Sigmoid colon (tissue), 7 donors: ENCODE data around the gene SMOC2. TPM values are rescaled to one million over a fixed set of nuclear protein-coding genes. Genes with fewer than 3 reads are reported as not detected.

Experiments
- DNase-seq: peaks from one replicate; pipeline ENCODE4 v3.0.0-alpha.2; 2019
- H3K27ac ChIP-seq, 4 donors: fragments of 200-600 bp; sonication (generic); one replicate each; pipeline ENCODE4 v1.5.1; 2016 to 2019; ENCODE audit warnings: mild to moderate bottlenecking in 1 of 4
- H3K27me3 ChIP-seq, 3 donors: fragments of 200-600 bp; sonication (generic); one replicate each; pipeline ENCODE4 v1.5.1; 2019; ENCODE audit warnings: mild to moderate bottlenecking in 1 of 3
- H3K36me3 ChIP-seq, 4 donors: fragments of 200-600 bp; sonication (generic); one replicate each; pipeline ENCODE4 v1.5.1; 2016 to 2019
- H3K4me1 ChIP-seq, 4 donors: fragments of 200-600 bp; sonication (generic); one replicate each; pipeline ENCODE4 v1.5.1; 2017 to 2019
- H3K4me3 ChIP-seq, 4 donors: fragments of 200-600 bp; sonication (generic); one replicate each; pipeline ENCODE4 v1.5.1; 2017 to 2019; ENCODE audit warnings: mild to moderate bottlenecking in 2 of 4, moderate library complexity in 1 of 4
- H3K9me3 ChIP-seq, 4 donors: fragments of 200-600 bp in 3 of 4; sonication (generic) in 3 of 4; one replicate each; pipeline versions ENCODE4 v1.5.1 to v1.6.1; 2013 to 2019
- CTCF ChIP-seq, 4 experiments: fragments of 450-650 bp in 3 of 4; fragments of 200-600 bp in 1 of 4; IDR thresholded peaks; one replicate each; pipeline ENCODE4 v1.5.1; 2016 to 2019; ENCODE audit warnings: antibody characterized with exemption in 4 of 4, mild to moderate bottlenecking in 3 of 4, moderate library complexity in 2 of 4
- EP300 ChIP-seq, 4 donors: sonication (generic); formaldehyde crosslinking; IDR thresholded peaks; one replicate each; pipeline ENCODE4 v1.6.1; 2017; ENCODE audit warnings: antibody characterized with exemption in 4 of 4
- POLR2A ChIP-seq, 2 donors: fragments of 450-650 bp; IDR thresholded peaks; one replicate each; pipeline ENCODE4 v1.6.1; 2016; ENCODE audit warnings: antibody characterized with exemption in 2 of 2, mild to moderate bottlenecking in 2 of 2, moderate library complexity in 2 of 2
- POLR2AphosphoS5 ChIP-seq, 4 donors: sonication (generic); formaldehyde crosslinking; IDR thresholded peaks; one replicate each; pipeline ENCODE4 v1.6.1; 2017; ENCODE audit warnings: antibody characterized with exemption in 4 of 4
- WGBS, 2 donors: extraction: QIAGEN DNeasy Blood & Tissue Kit; methylation state at CpG; one replicate each; pipeline ENCODE4 v1.1.7; 2013; 5-methylcytosine and 5-hydroxymethylcytosine counted together
- intact Hi-C: fragments of 100-400 bp; cut with DNase I; formaldehyde crosslinking; loops from one replicate; pipeline ENCODE4 v1.15.1; 2023
- polyA plus RNA-seq, 3 donors: library from polyadenylated mRNA; stranded (reverse); fragments of 200-250 nt; gene quantifications; one replicate each; pipeline ENCODE4 v1.2.3, GENCODE V29; 2013
- total RNA-seq, 4 donors: library from RNA; depleted of rRNA; stranded (reverse); fragments of >200 nt; gene quantifications; one replicate each; pipeline ENCODE4 v1.1.0, GENCODE V29; 2016
- donor health status: healthy with polysubstance abuse.
- donor health status: Bipolar disorder and iron deficiency.
- donor health status: healthy.

SMOC2 gene
- total and polyA plus RNA-seq, 7 donors: 4.2 to 130 (median 33.5) TPM

- intact Hi-C loops: no loop called here
- Histone ChIP-seq H3K27me3 (no peaks in the 10 kb centered on the region), H3K9me3 (no peaks in the 10 kb centered on the region), H3K4me1 (no peaks in the 10 kb centered on the region), H3K27ac (no peak overlapping the region), H3K4me3 (no peak overlapping the region), H3K36me3 (no peaks in the 10 kb centered on the region)
- DNase-seq: no peak
- TF ChIP-seq CTCF (IDR thresholded peaks at IDR 0.05) (no peak), EP300 (IDR thresholded peaks at IDR 0.05) (no peak), POLR2A (IDR thresholded peaks at IDR 0.05) (no peak), POLR2AphosphoS5 (IDR thresholded peaks at IDR 0.05) (no peak)
- WGBS, 2 donors: 90 to 92% methylated on average over 4 of the region's 4 CpGs
Observed at GRCh38 chr6:168479421-168479820, 38.4 kb downstream of the SMOC2 start.

- H3K4me1 ChIP-seq: no peaks in the 10 kb centered on the region
- H3K27ac ChIP-seq: no peak overlapping the region
- H3K9me3 ChIP-seq: no peaks in the 10 kb centered on the region
- no peaks in the 10 kb centered on the region for H3K27me3 ChIP-seq
- intact Hi-C loops: no loop called here
- TF ChIP-seq POLR2AphosphoS5 (IDR thresholded peaks at IDR 0.05) (no peak), CTCF (IDR thresholded peaks at IDR 0.05) (no peak), POLR2A (IDR thresholded peaks at IDR 0.05) (no peak), EP300 (IDR thresholded peaks at IDR 0.05) (no peak)
- DNase-seq: no peak
- no peak overlapping the region for H3K4me3 ChIP-seq
- H3K36me3 ChIP-seq: no peaks in the 10 kb centered on the region
Observed at GRCh38 chr6:168480481-168480880, 39.5 kb downstream of the SMOC2 start.

- TF ChIP-seq EP300 (IDR thresholded peaks at IDR 0.05): no peak
- no peak for TF ChIP-seq CTCF (IDR thresholded peaks at IDR 0.05)
- no peak for TF ChIP-seq POLR2AphosphoS5 (IDR thresholded peaks at IDR 0.05)
- TF ChIP-seq POLR2A (IDR thresholded peaks at IDR 0.05): no peak
- H3K27me3 ChIP-seq: no peaks in the 10 kb centered on the region
- no peak overlapping the region for H3K4me3 ChIP-seq
- no peaks in the 10 kb centered on the region for H3K9me3 ChIP-seq
- H3K4me1 ChIP-seq: no peaks in the 10 kb centered on the region
- no peaks in the 10 kb centered on the region for H3K36me3 ChIP-seq
- WGBS, 2 donors: 70 to 73% methylated on average over 5 of the region's 5 CpGs
- no peak overlapping the region for H3K27ac ChIP-seq
- no peak for DNase-seq
- intact Hi-C loops: no loop called here
Observed at GRCh38 chr6:168485818-168486217, 44.8 kb downstream of the SMOC2 start.

GRCh38 chr6:168490757-168491156 is 49.8 kb downstream of the SMOC2 start:
- H3K4me1 ChIP-seq: no peaks in the 10 kb centered on the region
- no peaks in the 10 kb centered on the region for H3K27me3 ChIP-seq
- H3K27ac ChIP-seq: no peak overlapping the region
- TF ChIP-seq EP300 (IDR thresholded peaks at IDR 0.05) (no peak), POLR2A (IDR thresholded peaks at IDR 0.05) (no peak), CTCF (IDR thresholded peaks at IDR 0.05) (no peak), POLR2AphosphoS5 (IDR thresholded peaks at IDR 0.05) (no peak)
- no peaks in the 10 kb centered on the region for H3K9me3 ChIP-seq
- DNase-seq: no peak
- no peaks in the 10 kb centered on the region for H3K36me3 ChIP-seq
- H3K4me3 ChIP-seq: no peak overlapping the region
- WGBS, 2 donors: 90 to 93% methylated on average over 8 of the region's 8 CpGs
- intact Hi-C loops: no loop called here

- intact Hi-C loops: no loop called here
- WGBS, 2 donors: 80 to 85% methylated on average over 6 of the region's 6 CpGs
- H3K9me3 ChIP-seq: no peaks in the 10 kb centered on the region
- H3K36me3 ChIP-seq: no peaks in the 10 kb centered on the region
- peaks cover 0 to 14% (median 9%) of the 10 kb centered on the region in 4 donors for H3K4me1 ChIP-seq
- H3K27ac ChIP-seq: no peak overlapping the region
- no peak overlapping the region for H3K4me3 ChIP-seq
- no peaks in the 10 kb centered on the region for H3K27me3 ChIP-seq
- TF ChIP-seq POLR2AphosphoS5 (IDR thresholded peaks at IDR 0.05): no peak
- no peak for TF ChIP-seq EP300 (IDR thresholded peaks at IDR 0.05)
- no peak for DNase-seq
Observed at GRCh38 chr6:168493976-168494375, 53.0 kb downstream of the SMOC2 start.
